VCaP (cell line): ENCODE data around the gene COPZ1.

Experiments
- H3K27ac ChIP-seq: fragments of 450-650 bp; 2 replicates; pipeline ENCODE4 v1.5.1; 2017
- CTCF ChIP-seq: fragments of 450-650 bp; conservative IDR thresholded peaks from 2 replicates; pipeline ENCODE4 v1.5.1; 2017; ENCODE audit warnings: mild to moderate bottlenecking, moderate library complexity

COPZ1 gene

GRCh38 chr12:54359762-54360351 lies 34.9 kb downstream of the COPZ1 start:
- no peak for TF ChIP-seq CTCF
- H3K27ac ChIP-seq: peak overlapping the region; percentile 96

- TF ChIP-seq CTCF: peak; percentile 93
- peak overlapping the region; percentile 96 for H3K27ac ChIP-seq
These were observed 36.0 kb downstream of the COPZ1 start for GRCh38 chr12:54360717-54361456.

GRCh38 chr12:54363047-54363446 lies 38.1 kb downstream of the COPZ1 start:
- H3K27ac ChIP-seq: no peak overlapping the region
- TF ChIP-seq CTCF: no peak

- TF ChIP-seq CTCF: no peak
- H3K27ac ChIP-seq: no peak overlapping the region
These were observed 38.7 kb downstream of the COPZ1 start for GRCh38 chr12:54363618-54364017.

GRCh38 chr12:54364413-54364812 lies 39.5 kb downstream of the COPZ1 start, which contains the start of gene GPR84:
Gene GPR84 (minus strand): TSS chr12:54364486. CDS start chr12:54363851, 635 bp downstream.
- no peak within 1 kb of the TSS for H3K27ac ChIP-seq
- no peak for TF ChIP-seq CTCF

- TF ChIP-seq CTCF: no peak
- no peak overlapping the region for H3K27ac ChIP-seq
These were observed 43.2 kb downstream of the COPZ1 start for GRCh38 chr12:54368025-54368708.
